GM21576 (cell line): ENCODE data around the gene HMHB1.

Source experiments
- ATAC-seq: cut with Tn5 transposase; IDR thresholded peaks from one replicate; pipeline ENCODE4 v1.9.1; 2021; ENCODE audit warnings: mild to moderate bottlenecking, moderate library complexity; ENCODE audit not compliant: unreplicated experiment

The HMHB1 gene

DNA sequence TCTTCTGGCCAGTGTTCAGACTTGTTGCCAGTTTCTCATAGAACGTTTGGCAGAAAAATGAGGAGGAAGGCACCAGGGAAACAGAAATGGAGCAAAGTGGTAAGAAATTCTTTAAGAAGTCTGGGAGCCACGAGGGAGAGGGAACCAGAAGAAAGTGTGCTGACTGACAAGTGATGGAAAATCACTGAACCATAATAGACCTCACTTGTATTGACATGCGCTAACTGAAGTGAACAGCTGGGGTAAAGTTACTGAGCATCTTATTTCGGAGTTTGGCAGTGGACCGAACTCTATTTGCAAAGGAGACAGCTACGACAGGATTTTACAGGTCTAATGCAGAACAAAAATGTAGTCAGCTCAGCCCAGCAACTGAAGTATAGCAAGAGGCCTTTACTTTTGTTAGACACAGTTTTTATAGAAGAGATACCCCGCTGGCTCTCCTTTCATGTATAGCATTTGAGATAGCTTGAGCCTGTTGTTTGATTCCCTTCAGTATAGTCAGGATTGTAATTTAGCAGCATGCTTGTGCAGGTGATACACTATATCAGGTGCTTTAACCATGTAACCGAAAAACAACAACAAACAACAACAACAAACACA, 53.6 kb downstream of the HMHB1 start:
- ATAC-seq, result no peak
